ENCODE results near the gene ABCC1. TPM values are rescaled to one million over a fixed set of nuclear protein-coding genes. Genes with fewer than 3 reads are reported as not detected.

ABCC1 gene
- total and polyA plus RNA-seq, 12 donors = 12.4 to 38.8 (median 28.0) TPM

DNA sequence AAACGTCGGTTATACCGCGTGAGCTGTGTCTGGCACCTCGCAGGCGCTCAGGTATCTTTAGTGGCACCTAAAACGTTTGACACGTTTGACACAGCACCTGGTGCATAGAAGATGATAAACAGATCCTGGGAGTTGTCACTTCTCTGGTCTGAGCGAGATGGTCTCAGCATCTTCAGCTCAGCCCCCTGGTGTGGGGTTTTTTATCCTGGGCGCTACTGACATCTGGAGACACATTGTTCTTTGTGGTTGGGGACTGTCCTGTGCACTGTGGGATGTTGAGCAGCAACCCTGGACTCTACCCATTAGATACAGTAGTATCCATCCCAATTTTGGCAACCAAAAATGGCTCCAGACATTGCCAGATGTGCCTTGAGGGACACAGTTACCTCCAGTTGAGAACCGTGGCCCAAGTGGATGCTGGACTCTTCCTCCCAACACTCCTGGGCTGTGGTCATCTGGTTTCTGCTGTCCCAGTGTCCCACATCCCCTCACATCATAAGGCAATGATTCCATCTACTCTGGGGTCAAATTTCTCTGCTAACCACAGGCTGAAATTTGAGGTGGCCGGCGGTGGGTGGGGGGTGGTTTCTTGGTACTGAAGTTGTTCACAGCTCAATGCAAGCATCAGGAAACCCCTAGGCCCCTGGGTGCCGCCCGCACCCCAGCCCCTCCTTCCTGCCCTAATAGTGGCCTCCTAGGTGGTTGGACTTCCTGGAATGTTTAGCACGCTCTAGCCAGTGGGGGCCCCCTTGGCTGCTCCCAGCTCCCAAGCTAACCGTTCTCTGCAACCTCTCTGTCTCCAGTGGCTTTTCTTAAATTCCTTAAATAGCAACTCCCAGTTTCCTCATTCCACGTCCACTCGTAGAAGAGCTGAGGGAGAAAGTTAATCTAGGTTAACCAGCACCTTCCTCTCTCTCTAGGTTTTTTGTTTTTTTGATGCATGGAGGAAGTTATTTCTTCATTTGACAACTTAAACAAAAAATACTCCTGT is 124.8 kb downstream of the ABCC1 start:
- peak in 1 of 7 donors; percentile 33 for DNase-seq
- Histone ChIP-seq H3K27me3 (no peaks in the 10 kb centered on the region), H3K27ac (peak overlapping the region in 2 of 5 donors; percentile 7 to 31), H3K4me1 (replicated peaks in 1 of 2) (peaks cover 6 to 17% of the 10 kb centered on the region in 2 donors), H3K36me3 (replicated peaks in 1 of 2) (peaks cover 0 to 18% of the 10 kb centered on the region in 2 donors), H3K9me3 (replicated peaks in 1 of 3) (no peaks in the 10 kb centered on the region), H3K4me3 (no peak overlapping the region)
- 73 to 81% (median 76%) methylated on average over 16 to 19 of the region's 19 CpGs for WGBS, 4 donors
- intact Hi-C loops (cut with DNase I) = loop anchor here in 1 of 2 donors (10.0 kb wide), 1 partner anchor 309 kb away; no protein-coding TSS in a partner anchor
- TF ChIP-seq, protein P1, sequence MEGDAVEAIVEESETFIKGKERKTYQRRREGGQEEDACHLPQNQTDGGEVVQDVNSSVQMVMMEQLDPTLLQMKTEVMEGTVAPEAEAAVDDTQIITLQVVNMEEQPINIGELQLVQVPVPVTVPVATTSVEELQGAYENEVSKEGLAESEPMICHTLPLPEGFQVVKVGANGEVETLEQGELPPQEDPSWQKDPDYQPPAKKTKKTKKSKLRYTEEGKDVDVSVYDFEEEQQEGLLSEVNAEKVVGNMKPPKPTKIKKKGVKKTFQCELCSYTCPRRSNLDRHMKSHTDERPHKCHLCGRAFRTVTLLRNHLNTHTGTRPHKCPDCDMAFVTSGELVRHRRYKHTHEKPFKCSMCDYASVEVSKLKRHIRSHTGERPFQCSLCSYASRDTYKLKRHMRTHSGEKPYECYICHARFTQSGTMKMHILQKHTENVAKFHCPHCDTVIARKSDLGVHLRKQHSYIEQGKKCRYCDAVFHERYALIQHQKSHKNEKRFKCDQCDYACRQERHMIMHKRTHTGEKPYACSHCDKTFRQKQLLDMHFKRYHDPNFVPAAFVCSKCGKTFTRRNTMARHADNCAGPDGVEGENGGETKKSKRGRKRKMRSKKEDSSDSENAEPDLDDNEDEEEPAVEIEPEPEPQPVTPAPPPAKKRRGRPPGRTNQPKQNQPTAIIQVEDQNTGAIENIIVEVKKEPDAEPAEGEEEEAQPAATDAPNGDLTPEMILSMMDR (IDR thresholded peaks at IDR 0.05) = no peak
- TF ChIP-seq POLR2A (IDR thresholded peaks at IDR 0.05) = no peak

DNA sequence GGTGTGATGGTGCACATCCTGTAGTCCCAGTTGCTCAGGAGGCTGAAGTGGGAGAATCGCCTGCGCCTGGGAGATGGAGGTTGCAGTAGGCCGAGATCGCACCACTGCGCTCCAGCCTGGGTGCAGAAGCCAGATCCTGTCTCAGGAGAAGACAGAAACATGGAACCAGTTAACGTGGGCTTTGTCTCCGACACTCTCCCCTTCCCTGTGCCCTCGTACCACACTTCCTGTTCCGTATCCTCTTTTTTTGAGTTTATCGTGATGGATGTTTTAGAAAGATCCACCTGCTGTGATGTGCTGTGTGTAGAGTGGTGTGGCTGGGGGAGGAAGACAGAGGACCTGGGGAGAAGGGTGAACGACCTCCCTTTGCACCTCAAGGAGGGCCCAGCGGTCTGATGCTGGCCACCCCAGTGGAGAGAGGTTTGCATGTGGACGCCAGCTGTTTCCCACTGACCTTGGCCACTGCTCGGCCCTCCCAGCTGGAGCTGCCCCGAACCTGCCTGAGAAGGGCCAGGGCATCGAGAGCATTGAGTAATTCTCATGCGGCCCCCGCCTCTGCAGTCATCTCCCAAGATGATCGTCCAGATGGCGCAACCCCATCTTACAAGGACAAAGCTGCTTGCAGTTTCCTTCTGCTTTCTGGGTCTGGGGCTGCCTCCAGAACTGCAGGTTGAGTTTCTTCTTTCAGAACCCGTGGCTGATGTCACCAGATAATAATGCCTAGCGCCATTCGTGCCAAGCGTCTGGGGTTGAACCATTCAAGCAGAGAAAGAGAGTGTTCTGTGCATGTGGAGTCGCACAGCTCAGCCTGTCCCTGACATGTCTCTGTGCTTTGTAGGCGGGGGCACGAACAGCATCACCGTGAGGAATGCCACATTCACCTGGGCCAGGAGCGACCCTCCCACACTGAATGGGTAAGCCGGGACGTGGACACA is 126.3 kb downstream of the ABCC1 start:
- peaks cover 6 to 17% of the 10 kb centered on the region in 2 donors for H3K4me1 ChIP-seq (replicated peaks in 1 of 2)
- intact Hi-C loops (cut with DNase I) = loop anchor here in 1 of 2 donors (10.0 kb wide), 1 partner anchor 311 kb away; no protein-coding TSS in a partner anchor
- H3K27me3 ChIP-seq = no peaks in the 10 kb centered on the region
- no peaks in the 10 kb centered on the region for H3K9me3 ChIP-seq (replicated peaks in 1 of 3)
- H3K27ac ChIP-seq = peak overlapping the region in 2 of 5 donors; percentile 1 to 54
- TF ChIP-seq, protein P1 (IDR thresholded peaks at IDR 0.05) = no peak
- TF ChIP-seq POLR2A (IDR thresholded peaks at IDR 0.05) = no peak
- WGBS, 4 donors = 73 to 80% (median 76%) methylated on average over 26 to 31 of the region's 31 CpGs
- H3K36me3 ChIP-seq (replicated peaks in 1 of 2) = peaks cover 0 to 26% of the 10 kb centered on the region in 2 donors
- DNase-seq = peak in 6 of 7 donors; percentile 35 to 79 (median 59)
- no peak overlapping the region for H3K4me3 ChIP-seq

DNA sequence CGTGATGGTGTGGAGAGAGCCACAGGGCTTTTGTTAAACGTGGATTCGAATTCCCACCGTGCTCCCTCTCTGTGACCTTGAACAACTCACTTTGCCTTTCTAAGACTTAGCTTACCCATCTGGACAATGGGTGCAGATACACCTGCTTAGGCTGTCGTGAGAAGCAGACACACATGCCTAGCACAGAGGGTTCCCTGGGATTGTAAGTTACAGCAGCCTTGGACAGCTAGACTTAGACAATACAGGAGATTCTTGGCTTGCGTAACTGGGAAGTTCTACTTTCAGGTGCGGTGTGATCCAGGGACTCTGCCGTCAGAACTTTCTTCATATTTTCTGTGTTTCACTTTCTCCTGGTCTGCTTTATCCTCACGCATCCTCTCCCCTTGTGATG is 127.0 kb downstream of the ABCC1 start:
- H3K27ac ChIP-seq = peak overlapping the region in 1 of 5 donors; percentile 54
- H3K27me3 ChIP-seq = no peaks in the 10 kb centered on the region
- TF ChIP-seq POLR2A (IDR thresholded peaks at IDR 0.05) = no peak
- TF ChIP-seq, protein P1 (IDR thresholded peaks at IDR 0.05) = no peak
- no peak for DNase-seq
- intact Hi-C loops (cut with DNase I) = loop anchor here in 1 of 2 donors (10.0 kb wide), 1 partner anchor 312 kb away; no protein-coding TSS in a partner anchor
- no peak overlapping the region for H3K4me3 ChIP-seq
- H3K4me1 ChIP-seq (replicated peaks in 1 of 2) = peaks cover 4 to 17% of the 10 kb centered on the region in 2 donors
- H3K36me3 ChIP-seq (replicated peaks in 1 of 2) = peaks cover 0 to 26% of the 10 kb centered on the region in 2 donors
- H3K9me3 ChIP-seq (replicated peaks in 1 of 3) = no peaks in the 10 kb centered on the region
- WGBS, 4 donors = 85 to 90% (median 87%) methylated on average over 8 to 9 of the region's 9 CpGs

All from adrenal gland (tissue), 12 donors.